Stimulated activated CD8-positive, alpha-beta memory T cell treated with anti-CD3 and anti-CD28 coated beads, Interleukin-12 subunit alpha, Interleukin-12 subunit beta, amount 100 ng/mL, for 1 hour (primary cell): ENCODE data around the gene PDGFB.

Experiments used
- DNase-seq: peaks from one replicate; pipeline ENCODE4 v3.0.0-alpha.2; 2020; ENCODE audit warnings: low read depth

PDGFB gene

DNA sequence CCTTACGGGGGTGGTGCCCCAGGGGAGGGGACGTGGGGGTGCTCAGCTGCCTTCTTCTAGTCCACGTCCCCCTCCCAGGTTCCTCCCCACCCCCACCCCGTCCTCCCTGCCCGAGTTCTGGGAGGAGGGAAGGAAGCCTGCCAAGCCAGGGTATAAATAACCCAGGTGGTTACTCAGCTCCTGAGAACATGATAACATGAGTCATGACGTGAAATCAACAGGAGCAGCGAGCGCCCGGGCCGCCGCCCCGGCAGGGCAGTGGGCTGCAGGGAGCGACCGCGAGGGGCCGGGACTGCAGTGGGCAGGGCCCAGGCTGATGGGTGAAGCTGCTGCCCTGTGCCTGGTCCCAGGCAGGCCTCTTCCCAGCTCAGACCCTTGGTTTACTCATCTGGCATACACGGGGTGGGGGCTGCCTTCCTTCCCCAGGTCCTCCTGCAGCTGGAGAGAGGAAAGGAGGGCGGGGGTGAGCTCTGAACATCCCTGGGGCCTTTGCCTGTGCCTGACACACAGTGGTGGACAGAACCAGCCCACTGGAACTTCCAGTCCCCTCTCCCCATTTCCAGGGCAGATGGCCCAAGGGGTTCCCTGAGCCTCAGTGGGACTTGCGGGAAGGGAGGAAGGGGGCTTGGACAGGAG, 8.8 kb upstream of the PDGFB start:
- no peak for DNase-seq

DNA sequence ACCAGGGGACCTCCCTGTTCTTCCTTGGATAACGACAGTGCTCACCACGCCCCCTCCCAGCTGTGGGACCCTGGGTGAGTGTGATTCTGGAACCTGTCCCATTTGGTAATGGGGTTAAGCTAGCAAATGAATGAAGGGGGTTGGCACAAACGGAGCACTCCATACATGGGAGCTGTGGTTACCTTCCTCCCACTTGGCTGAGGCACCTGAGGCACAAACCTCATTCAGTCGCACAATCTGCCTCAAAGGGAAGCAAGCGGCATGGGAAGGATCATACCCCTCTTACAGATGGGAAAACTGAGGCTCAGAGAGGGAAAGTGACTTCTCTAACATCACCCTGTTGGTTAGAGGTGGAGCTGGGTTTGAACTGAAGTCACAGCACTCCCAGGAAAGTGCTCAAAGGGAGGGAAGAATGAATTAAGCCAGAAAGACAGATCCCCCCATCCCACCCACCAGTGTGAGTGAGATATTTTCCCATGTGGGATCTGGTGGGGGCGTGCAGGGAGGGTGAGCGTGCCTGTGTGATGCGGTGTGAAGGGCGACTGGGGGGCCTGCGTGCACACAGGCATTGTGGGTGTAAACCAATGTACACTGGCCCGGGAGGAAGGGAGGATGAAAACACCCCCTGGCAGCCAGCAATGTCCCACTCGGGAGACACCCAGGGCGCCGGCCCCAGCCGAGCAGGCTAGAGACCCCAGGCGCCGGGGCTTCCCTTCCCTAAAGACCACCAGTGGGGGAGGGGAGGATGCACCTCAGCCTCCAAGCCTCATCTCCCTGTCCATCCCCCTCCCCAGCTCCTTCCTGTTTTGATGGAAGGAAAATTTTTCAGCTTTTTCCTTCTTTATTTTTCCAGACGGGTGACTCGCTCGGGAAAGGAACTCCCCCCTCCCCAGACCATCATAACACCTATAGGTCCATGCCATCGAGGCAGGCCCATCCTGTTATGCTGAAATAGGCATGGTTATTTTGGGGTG, 8.0 kb upstream of the PDGFB start:
- no peak for DNase-seq

DNA sequence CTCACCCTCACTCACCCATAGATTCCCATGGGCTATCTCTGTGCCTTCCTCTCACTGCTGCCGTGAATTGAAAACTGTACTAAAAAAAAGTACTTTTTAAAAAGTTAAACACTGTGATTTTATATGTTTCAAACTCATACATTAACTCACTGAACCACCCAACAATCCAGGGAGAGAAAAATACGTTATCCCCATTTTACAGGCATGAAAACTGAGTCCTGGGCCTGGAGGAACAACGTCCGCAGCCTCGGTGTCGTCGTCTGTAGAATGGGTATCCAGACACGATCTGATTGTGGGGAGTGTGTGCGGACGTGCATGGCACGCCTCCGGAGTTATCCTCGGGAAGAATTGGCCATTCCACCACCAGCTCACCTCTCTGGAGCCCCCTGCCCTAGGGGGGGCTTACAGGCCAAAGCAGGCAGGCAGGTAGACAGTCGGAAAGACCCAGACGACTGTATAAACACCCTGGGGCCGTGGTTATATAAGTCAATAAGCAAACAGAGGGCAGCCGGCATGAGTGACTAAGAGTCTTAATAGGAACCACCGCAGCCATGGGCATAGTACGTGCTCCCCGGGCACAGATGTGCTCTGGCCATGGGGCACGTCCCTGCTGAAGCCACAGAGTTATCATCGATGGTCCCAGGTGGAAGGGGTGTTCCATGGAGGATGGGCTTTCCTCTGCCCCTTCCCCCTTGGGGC, 7.1 kb upstream of the PDGFB start:
- DNase-seq: no peak

DNA sequence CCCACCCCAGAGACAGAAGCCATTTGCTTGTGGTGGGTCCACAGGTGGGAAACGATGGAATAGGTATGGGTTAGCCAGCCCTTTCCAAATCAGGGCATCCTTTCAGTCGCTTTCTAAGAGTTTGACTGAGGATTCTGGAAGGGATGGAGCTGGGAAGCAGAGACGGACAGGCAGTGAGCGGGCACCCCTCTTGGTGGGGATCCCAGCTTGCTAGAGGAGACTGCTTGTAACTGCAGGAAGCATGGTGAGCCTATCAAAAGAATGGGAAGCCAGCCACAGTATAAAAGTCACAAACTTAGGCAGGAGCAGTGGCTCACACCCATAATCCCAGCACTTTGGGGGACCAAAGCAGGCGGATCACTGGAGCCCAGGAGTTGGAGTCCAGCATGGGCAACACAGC, 6.1 kb upstream of the PDGFB start:
- DNase-seq: no peak

DNA sequence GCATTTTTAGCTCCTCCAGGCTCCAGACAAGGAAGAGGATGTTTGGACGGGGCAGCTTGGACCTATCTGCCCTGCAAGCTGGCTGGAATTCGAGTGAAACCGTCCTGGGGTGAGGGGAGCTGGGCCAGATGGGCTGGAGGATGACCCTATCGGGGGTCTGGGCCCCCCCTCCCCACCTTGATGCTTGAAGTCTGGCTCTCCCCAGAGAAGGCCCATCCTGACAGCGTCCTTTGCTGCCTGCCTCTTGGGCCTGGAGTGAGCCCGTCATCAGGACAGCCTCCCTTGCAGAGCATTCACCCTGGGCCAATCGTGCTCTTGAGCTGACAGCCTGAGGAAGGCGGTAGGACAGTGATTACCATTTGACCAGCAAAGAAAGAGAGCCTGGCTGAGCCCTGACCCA, 5.3 kb upstream of the PDGFB start:
- no peak for DNase-seq

GRCh38 chr22:39249086-39249704, 4.4 kb upstream of the PDGFB start:
- DNase-seq: no peak

DNA sequence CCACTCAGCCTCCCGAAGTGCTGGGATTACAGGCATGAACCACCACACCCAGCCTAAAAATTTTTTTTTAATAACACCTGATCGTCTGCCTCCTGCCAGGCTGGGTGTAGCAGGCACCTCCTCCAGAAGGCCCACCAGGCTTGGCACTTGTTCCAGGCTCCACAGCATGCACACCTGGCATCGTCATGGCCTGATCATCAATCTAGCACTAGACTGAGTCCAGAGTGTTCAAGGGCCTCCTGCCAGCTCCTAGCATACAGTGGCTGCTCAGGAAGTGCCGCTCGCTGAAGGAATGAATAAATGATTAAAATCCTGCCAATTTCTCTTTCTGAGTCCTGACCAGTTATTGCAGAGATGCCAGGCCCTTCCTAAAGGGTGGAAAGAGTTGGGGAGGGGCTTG, 3.5 kb upstream of the PDGFB start:
- no peak for DNase-seq

GRCh38 chr22:39247361-39247760, 2.6 kb upstream of the PDGFB start:
- DNase-seq: no peak

DNA sequence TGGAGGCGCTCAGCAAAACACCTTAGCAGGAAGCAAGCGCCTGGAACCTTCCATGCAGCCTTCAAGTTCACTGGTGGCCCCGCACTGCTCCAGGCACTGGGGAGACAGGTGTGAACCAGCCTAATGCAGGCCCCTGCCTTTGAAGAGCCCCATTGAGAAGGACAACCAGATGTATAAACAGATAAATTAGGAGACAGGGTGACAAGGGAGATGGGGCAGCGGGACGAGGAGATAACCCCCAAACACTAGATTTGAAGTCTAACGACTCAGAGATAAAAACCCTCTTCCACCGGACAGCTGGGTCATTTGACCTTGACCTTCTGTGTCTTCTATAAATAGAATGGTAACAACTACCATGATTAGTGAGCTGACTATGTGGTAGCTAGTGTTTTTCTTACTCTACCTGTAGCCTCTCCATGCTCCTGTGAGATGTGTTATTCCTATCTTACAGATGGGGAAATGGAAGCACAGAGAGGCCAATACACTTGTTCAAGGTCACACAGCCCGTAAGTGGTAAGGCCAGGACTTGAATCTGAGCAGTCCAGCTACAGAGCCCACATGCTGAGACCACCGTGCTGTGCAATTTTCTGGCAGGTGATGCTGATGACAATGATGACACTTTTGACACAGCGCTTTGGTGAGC, 2.0 kb upstream of the PDGFB start:
- no peak for DNase-seq

GRCh38 chr22:39246217-39246616, 1.4 kb upstream of the PDGFB start:
- no peak for DNase-seq

GRCh38 chr22:39245130-39246039, 603 bp upstream of the PDGFB start:
- DNase-seq: no peak

- no peak for DNase-seq
Observed at GRCh38 chr22:39244136-39244495, 666 bp downstream of the PDGFB start.

DNA sequence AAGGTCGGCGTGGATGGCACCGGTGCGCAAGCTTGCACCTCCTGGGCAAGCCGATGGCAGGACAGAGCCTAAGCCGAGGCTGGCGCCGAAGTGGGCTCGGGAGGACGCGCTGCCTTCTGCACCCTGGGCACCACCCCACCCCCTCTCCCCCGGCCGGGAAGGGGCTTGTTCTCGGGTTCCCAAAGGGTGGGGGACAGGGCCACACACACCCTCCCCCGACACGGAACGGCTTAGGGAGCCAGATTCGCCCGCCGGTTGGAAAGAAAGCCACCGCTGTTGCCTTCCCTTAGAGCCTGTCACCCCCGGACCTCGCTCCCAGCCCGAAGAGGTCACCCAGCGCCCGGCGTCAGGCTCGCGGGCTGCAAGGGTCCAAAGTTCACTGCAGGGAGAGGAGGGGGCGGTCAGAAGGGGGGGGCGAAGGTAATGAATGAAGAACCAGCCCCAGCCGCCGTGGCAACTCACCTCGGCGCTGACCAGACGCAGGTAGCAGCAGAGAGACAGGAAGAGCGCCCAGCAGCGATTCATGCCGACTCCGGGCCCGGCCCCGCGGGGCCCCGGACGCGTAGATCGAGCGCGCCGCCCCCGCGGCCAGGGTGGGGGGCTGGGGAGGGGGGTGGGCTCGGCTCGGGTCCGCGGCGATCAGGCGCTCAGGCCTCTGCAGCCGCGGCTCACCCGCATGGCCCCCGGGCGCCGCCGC, 1.2 kb downstream of the PDGFB start:
- DNase-seq: no peak

- no peak for DNase-seq
Observed at GRCh38 chr22:39242595-39243438, 2.0 kb downstream of the PDGFB start.

DNA sequence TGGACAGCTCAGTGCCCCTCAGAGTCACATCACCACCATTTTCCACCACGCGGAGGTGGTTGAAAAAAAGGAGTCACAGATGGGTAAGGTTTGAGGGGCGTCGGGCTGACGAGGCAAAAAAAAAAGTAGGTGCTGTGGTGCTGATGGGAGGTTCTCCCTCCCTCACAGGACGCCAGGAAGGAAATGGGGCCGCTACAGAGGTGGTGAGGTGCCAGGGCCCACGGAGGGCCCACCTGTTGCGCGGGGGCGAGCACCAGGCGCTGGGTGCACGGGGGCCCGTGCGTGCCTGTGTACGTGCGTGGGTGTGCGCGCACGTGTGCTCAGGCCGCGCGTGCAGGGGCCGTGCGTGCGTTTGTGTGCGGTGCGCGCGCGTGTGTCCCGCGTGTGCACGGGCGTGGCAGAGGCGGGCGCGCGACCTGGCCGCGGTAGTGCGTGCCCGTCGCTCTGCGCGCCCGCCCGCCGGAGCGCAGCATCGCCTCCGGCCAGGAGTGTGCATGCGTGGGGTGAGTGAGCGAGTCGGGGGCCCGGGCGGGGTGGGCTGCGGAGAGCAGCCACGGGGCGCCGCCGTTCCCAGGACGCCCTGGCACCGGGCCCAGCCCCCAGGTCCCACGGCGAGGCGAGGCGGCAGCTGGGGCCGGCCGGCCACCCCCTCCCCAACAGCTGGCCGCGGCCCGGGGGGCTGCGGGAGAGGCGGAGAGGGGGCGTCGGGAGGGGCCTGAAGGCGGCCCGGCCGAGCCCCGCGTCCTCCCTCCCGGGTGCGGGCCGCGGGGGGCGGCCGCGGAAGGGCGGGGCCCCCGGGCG, 2.8 kb downstream of the PDGFB start:
- DNase-seq: no peak

DNA sequence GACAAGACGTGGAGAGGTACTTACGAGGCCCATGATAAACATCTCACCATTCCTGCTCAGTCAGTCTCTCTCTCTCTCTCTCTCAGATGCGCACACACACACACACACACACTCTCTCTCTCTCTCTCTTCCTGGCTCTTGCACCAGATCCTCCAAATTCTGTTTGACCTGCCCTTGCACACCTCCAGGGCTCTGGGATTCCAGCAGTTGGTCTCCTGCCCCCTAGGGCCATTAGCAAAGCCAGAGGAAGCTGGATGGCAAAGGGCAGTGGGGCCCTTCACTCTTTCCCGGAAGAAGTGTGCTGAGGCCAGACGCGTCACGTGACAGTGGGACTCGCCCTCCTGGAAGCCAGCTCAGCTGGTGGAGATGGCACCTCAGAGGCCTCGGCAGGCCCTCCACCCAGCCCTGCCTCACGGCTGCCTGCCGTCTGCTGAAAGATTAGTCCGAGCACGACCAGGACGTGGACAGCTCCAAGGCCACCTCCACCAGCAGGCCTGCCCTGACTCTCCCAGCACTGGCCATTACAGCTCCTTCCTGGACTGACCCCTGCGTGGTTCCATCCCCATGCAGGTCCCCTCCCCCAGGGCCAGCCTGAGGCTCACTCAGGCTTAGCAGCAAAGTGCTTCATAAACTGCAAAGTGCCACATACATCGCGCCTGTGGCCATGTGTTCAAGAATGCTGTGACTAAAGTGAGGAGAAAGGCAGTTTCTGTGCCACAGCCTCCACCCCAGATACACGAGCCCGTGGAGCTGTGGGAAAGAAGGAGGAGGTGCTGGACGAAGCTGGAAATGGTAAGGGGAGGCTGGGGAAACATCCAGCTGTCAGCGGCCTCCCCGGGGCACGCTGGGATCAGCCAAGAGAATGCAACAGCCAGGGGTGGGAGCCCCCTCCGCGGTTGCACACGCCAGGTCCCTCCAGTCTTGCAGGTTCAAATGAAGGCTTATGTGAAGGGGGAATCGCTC, 3.7 kb downstream of the PDGFB start:
- DNase-seq: no peak
